HEK293 (cell line): ENCODE data around the gene GNAS.

ENCODE experiments used
- CTCF ChIP-seq: fragments of 450-650 bp; formaldehyde crosslinking; IDR thresholded peaks from 2 replicates; pipeline ENCODE4 v1.5.1; 2016; ENCODE audit warnings: missing biosample characterization, missing genetic modification characterization
- MZF1 ChIP-seq: fragments of 450-650 bp; formaldehyde crosslinking; IDR thresholded peaks from 2 replicates; pipeline ENCODE4 v1.5.1; 2017; ENCODE audit warnings: missing biosample characterization, missing genetic modification characterization, borderline replicate concordance
- PBX3 ChIP-seq: sonication (generic); formaldehyde crosslinking; IDR thresholded peaks from 2 replicates; pipeline ENCODE4 v1.8.1; 2022; ENCODE audit warnings: mild to moderate bottlenecking, moderate library complexity, missing genetic modification reagents
- SALL2 ChIP-seq: fragments of 450-650 bp; formaldehyde crosslinking; IDR thresholded peaks from 2 replicates; pipeline ENCODE4 v1.5.0; 2017; ENCODE audit warnings: missing biosample characterization, mild to moderate bottlenecking, missing genetic modification characterization, borderline replicate concordance
- ZBTB17 ChIP-seq: fragments of 450-650 bp; formaldehyde crosslinking; IDR thresholded peaks from 2 replicates; pipeline ENCODE4 v1.5.1; 2016; ENCODE audit warnings: missing biosample characterization, missing genetic modification characterization
- ZNF184 ChIP-seq: fragments of 450-650 bp; IDR thresholded peaks from 2 replicates; pipeline ENCODE4 v1.5.1; 2018; ENCODE audit warnings: missing biosample characterization, mild to moderate bottlenecking, missing genetic modification characterization
- ZXDB ChIP-seq: fragments of 450-650 bp; formaldehyde crosslinking; IDR thresholded peaks from 2 replicates; pipeline ENCODE4 v1.5.1; 2016; ENCODE audit warnings: missing biosample characterization, missing genetic modification characterization

GRCh38 chr20:58810116-58810878 is 42.2 kb upstream of the GNAS start:
- TF ChIP-seq CTCF (tag by site-specific recombination) (no peak), MZF1 (no peak), ZXDB (no peak), PBX3 (CRISPR knock-in tag) (no peak), ZBTB17 (tag by site-specific recombination) (no peak), ZNF184 (tag by site-specific recombination) (no peak), SALL2 (no peak)
